Right forelimb (tissue), 1 donor: ENCODE measurements around the gene FXYD2.

Source experiments
- DNase-seq: peaks from one replicate; pipeline ENCODE4 v3.0.0-alpha.2; 2018

Gene FXYD2

DNA sequence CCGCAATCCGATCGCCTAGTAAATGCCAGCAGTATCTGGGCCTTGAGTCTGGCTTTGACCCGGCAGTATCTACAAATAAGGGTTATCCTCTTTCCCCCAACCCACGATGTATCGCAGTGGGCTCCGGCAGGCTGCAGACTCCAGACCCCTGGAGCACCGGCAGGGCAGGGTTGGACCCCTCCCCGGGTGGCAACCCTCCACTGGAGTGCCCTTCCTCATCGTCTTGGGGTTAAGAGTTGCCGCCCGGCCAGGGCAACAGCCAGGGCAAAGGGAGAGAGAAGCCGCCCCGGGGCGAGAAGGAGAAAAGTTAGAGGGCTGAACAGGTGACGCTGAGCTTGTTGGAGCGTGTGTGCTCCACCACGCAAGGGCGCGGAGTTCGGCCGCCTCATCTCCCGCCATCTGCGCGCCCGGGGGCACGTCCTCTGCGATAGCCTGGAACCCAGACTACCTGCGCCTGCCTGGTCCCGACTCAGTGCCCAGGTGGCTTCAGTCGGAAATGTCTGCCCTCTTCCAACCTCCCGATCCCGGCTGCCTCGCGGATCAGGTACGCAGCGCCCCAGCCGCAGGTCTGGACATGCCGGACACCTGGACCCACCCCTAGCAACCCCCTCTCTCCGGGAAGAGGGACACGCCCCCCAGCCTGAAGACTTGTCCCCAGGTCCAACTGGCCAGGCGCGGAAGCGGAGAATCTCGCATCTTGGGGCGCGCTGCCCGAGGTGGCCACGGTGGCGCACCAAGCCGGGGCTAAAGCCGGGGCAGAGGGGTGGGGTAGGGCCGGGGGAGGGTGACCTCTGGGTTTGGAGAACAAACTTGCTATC, 28.7 kb downstream of the FXYD2 start:
- DNase-seq = no peak

DNA sequence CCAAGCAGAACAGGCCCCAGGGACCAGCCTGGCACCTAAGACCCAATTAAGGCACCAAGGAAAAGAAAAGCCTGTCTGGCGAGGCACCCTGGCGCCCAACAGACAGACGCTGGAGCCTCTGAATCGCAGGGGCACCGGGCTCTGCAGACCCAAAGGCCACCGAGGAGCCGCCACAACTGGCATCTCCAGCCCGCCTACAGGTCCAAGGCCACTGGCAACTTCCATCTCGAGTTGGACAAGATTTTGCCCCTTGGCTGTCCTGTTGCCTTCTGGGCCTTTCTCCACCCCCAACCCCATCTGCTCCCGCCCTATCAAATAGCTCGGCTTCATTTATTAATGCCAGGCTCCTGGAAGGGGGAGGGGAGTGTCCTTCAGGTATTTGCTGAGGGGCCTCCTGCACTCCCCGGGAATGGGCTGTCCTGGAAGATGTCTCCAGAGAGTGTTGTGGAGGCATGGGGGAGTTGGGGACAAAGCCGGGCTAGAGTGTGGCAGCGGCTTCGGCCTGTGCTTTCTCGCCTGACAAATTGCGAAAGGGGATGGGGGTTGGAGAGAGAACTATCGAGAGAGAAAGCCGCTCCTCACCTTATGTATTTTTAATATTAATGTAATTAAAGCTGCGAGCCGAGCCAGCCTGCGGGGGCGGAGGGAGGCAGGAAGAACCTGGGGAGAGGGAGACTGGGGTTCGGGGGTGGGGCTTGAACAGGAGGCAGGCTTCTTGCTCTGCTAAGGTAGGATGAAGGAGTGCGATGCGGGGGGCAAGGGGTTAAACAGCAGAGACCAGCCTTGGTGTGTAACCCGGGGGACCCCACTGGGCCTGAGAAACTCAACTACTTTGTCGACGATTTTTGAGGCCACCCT, 29.5 kb downstream of the FXYD2 start:
- no peak for DNase-seq

DNA sequence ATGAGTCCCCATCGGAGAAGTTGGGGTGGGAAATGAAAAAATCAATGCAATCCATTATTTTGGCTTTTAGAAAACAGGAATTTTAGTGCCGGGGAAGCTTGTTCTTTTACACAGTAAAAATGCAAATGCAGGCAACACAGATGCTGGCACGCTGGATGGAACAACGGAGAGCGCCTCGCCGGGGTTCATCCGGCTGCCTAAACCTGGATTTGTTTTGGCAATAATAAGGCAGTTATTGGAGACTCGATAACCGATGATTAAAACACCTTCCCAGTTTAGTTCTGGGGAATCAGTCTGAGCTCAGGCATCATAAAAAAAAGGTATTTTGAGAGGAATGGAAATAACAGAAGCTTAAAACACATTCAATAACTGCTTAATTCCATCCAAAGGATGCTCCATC, 30.4 kb downstream of the FXYD2 start:
- no peak for DNase-seq

DNA sequence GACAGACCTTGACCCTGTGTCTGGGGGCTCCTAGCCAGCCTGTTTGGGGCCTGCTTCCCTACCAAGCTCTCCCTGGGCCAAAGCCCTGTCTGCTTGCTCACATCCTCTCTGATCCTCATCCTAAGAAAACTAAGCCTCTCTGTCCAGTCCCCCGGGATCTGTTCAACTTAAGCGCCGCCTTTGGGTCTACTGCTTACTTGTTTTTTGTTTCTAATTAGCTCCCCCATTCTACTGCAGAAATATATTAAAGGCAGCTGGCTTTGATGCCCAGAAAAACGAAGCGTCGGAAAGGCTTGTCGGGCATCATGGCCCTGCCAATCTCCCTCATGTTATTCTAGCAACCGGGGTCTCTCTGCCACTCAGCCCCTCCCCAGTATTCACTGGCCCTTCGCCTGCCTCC, 31.0 kb downstream of the FXYD2 start:
- DNase-seq = no peak

DNA sequence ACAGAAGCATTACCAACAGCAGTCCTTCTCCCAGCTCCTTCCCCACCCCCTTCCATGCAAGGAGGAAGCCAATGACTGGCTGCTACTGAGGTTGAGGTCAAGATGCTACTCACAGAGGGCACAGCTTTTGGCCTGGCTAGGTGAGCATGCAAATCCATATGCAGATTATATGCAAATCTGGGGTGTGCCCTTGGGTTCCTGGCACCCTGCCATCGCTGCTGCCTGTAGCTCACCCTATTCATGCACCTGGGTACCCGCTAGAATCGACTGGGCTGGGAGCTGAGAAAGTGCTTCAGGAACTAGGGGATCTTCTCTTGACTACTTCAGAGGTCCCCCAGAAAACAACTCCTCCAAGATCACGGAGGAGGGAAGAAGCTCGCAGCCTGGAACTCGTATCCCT, 31.6 kb downstream of the FXYD2 start:
- DNase-seq = no peak

DNA sequence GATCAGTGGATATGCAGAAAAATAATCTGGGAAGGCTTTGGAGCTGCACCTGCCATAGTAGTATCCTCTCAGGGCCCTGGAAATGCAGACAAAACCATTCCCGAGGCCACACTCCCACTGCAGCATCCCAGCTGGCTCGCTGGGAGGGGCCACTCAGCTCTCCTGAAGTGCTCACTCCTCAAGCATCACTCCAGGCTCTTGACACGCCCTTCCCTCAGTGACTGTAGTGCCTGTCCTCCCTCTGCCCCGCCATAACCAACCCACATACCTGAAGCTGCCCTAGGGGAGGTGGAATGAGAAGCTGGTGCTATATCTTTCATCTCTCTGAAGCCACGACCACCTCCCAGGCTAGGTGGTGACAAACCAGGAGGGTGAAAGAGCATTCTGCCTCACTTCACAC, 32.3 kb downstream of the FXYD2 start:
- no peak for DNase-seq

DNA sequence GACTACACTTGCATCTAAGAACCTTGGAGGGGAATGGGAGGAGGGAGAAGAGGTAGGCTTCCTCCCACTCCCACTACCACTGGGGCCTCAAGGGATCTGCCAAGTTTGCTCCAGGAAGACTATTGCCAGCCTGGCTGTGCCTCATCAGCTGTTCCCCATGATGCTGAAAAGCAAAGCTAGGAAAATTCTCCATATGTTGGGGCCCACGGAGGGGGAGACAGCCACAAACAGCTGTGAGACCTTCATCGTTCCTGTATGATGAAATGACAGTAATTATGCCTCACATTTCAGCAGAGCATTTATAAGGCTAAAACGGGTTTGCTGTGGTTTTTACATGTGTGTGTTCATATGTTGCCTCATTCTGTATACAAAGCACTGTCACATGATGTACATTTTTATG, 34.3 kb downstream of the FXYD2 start:
- DNase-seq = no peak

DNA sequence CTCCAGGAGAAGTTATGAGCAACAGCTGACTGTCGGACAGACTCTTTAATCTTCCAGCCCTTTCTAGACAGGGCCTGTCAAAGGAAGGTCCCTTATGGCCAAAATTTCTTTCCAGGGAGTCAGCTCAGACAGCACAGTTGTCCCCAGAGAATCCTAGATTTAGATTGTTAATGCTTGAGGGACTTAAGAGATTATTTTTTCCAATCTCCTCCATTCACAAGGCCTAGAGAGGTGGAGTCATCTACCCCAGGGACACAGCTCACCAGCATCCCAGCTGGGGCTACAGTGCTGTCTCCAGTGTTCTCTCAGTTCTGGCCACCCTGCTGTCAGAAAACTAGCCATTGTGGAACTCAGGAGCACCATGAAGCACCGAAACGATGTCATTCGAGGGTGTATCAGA, 35.3 kb downstream of the FXYD2 start:
- no peak for DNase-seq

DNA sequence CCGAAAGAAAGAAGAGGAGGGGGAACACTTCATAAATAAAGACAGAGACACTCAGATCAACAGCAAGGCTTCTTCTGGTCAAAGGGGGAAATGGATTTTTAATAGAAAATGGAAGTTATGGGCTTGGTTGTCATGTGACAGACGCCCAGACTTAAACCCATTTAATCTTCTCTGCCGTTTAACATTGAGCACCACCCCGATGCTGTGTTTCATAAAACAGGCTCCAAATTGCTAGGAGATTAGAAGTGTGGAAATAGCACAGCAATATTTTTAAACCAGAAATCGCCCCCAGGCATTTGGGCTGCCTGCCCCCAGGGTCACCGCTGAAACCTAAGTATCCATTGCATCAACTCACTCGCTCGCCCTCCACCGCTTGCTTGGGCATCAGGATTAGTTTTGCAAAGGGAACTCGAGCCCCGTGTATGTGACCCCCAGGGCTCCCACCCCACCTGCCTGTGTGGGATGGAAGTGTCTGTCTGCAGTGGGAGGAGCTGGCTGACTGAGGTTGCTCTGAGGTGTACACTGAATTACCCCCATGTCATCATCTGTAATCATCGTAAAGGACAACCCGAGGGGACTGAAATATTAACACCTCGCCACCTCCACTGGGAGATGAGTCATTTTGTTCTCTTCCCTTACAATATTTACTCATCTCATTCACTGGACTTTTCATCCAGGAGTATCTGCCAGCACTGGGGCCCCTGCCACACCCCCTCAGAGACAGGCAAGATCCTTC, 38.2 kb downstream of the FXYD2 start:
- DNase-seq = no peak

DNA sequence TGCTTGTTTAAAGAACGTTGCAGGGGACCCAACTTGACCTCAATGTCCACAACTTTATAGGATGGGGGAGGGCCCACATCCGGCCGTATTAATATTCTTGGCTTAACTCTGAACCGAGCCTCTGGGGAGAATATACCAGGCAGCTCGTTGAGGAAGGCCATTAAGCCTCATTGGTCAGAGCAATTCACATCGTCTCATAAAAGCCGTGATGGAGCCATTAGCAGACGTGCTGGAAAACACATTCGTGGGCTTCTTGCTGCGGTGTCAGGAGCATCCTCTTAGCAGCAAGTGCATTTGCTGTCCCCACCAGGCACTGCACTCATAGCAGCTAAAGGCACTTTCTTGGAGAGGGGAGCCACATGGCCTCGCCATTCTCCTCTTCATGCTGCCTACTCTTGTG, 42.4 kb downstream of the FXYD2 start:
- no peak for DNase-seq

DNA sequence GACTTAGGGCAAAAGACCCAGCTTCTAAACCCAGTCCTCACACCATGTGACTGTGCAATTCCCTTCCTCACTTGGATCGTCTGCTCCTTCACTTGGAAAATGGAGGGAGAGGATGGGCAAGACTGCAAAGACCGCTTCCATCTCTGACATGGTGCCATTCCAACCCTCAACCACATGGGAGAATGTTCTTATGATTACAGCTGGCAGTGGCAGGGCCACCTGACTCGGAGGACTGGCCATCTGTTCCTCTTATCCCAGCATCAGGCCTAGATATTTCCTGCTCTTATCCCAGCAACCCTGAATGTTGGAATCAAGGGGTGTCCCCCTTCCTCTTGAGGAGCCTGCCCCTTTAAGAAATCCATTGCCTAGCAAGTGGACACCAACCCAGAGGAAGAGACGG, 42.9 kb downstream of the FXYD2 start:
- no peak for DNase-seq

DNA sequence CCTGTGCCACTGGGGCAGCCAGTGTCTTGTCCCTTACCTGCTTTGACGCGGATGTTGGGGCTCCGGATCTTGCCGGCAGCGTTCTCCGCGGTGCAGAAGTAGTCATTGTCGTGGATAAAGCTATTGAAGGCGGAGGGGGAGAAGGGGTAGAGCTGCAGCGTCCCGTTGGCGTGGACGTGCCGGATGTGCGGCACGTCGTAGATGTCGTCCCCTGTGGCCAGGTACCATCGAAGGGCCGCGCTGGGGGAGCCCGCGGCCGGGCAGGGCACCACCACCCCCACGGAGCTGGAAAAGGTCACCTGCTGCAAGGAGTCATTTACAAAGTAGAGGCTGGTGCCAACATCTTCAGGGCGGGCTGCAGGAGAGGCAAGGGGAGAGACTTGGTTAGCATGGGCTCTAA, 44.1 kb downstream of the FXYD2 start:
- no peak for DNase-seq

DNA sequence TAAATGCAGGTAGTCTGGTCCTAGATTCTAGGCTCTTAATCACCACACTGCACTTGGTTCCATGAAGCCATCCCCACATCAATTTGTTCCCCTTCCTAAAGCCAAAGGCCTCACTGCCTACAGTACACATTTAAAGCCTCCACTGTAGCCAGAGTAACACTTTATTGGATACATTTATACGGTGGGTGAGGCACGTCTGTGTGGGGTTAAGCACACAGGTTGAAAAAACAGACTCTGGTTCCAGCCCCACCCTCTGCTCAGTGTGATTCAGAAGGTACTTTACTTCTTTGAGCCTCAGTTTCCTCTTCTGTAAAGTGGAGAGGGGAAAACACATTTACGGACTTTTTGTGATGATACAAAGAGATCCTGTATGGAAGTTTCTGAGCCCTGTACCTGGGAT, 50.0 kb downstream of the FXYD2 start:
- no peak for DNase-seq

DNA sequence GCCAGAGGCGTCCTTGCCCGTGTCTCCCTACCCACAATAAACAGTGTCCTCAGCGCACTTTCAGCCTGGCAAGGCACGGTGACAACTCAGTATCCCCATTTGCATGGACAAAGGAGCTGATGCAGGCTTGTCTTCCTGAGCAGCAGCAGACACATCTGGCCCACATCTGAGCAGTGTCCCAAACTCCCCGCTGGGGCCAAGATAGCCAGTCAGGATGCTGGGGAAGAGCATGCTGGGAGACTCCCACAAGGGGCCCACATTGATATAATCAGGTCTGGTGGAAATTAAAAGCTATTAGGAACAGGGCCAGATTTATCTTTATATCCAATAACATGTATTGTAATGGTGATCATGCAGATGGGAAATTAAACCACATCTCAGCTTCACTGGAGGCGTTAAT, 52.2 kb downstream of the FXYD2 start:
- no peak for DNase-seq

DNA sequence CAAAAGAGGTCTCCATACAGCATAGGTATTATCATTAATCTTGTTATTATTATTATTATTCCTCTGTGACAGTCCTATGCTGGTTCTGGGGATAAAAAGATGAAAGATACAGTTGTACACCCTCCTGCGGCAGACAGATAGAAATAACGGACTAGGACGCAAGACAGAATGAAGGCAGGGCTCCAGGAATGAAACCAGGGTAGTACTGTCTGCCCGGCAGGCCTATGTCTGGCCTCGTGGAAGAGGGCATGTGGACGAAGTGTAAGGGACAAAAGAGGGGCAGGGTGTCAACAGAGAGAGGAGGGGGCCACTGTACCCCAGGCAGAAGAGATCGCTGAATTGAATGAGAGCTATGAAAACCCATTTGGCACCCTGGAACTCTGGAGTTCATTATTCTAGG, 52.7 kb downstream of the FXYD2 start:
- no peak for DNase-seq

DNA sequence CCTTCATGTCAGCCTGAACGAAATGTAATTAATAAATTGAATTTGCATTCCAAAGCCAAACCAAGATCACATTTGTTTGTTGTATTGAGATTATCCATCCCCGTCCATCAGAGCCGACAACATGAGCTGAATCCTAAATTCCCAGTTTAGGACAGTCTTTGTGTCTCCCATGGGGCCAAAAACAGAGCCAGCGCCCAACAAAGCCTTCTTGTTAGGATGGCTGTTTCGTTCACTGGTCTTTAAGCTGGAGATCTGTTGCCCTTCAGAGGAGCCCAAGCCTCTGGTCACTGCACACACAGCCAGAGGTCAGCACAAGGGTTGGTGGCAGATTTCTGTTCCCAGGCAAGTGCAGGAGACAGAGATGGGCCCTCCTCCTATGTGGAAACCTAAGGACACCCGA, 53.3 kb downstream of the FXYD2 start:
- no peak for DNase-seq

DNA sequence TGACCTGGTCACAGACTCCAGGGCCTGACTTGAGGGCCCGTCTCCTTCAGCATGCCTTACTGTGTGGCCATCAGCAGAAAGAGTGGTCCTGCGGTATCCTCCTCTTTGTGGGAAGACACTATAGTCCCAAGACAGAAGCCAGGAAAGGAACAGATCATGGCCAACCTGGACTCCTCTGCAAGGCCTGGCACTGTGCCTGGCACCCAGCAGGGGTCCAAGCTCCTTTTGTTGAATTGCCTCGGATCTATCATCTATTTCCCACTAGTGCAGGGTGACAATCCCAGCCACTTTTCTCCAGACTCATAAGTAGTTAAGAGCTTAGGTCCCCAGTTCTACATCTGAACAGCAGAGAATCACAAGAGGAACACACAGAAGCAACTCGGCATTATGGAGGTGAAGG, 54.5 kb downstream of the FXYD2 start:
- no peak for DNase-seq
